Daoy (cell line): Measurements from ENCODE around the gene ZC3H12A. TPM values are rescaled to one million over a fixed set of nuclear protein-coding genes. Genes with fewer than 3 reads are reported as not detected.
A peak's percentile ranks its signal among the peaks of the same experiment; 100 is the strongest.
"Not testable (repeated sequence)": the region's sequence is repeated elsewhere in the genome, so short reads cannot be mapped to it uniquely, and the experiment has no call there.

Source experiments
- DNase-seq: peaks from one replicate; pipeline ENCODE4 v3.0.0-alpha.2; 2015; ENCODE audit warnings: low read depth
- total RNA-seq: library from RNA; depleted of rRNA; stranded (reverse); fragments of >200 nt; shearing (Covaris generic); gene quantifications from 2 replicates; pipeline ENCODE4 v1.2.3, GENCODE V29; 2014; rRNA removed

Gene ZC3H12A
- total RNA-seq, 1 experiment from 2014 or later: 18.1 TPM

DNA sequence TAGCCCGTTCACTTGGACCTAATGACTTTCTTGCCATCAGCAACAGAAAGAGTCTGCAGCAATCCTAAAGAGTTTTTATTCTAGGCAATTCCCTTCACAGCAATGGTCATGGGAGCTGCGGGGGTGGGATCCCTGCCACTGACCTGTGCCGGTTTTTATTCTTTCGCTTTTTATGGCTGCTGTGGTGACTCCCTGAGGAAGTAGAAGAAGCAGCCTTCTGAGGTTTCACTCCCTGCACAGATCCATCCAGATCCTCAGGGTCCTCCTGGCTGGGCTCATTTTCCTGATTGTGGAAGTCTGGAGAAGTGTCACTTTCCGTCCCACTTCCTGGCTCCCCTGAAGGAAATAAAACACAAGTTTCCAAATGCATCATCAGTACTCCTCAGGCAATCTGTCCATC lies 27.3 kb downstream of the ZC3H12A start:
- DNase-seq: no peak

GRCh38 chr1:37502104-37502503 lies 27.7 kb downstream of the ZC3H12A start:
- DNase-seq: no peak

DNA sequence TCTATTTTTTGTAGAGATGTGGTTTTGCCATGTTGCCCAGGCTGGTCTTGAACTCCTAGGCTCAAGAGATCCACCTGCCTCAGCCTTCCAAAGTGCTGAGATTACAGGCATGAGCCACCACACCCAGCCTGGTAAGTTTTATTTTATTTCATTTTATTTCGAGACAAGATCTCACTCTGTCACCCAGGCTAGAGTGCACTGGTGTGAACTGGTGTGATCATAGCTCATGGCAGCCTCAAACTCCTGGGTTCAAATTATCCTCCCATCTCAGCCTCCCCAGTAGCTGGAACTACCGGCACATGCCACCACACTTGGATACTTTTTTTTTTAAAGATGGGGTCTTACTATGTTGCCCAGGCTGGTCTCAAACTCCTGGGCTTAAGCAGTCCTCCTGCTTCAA lies 28.4 kb downstream of the ZC3H12A start:
- not testable (repeated sequence) for DNase-seq

- no peak for DNase-seq
Observed at GRCh38 chr1:37506740-37507139, 32.4 kb downstream of the ZC3H12A start.

DNA sequence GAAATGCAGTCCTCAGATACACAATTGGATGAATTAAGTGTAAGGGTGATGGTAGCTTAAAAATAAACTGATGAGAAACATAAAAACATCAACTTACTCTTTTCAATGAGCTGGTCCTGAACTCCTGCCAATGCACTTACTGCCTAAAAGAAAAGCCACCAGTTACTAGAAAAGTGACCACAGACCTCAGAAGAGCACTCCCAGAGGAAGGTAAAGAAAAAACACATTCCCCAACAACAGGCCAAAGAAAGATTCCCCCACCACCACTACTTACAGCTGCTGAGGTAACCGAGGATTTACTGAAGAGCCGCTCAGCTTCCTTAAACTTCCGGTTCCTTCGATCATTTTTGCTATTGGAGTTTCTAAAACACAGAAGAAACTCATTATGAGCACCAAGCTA lies 34.8 kb downstream of the ZC3H12A start:
- no peak for DNase-seq

GRCh38 chr1:37513795-37514349 lies 39.5 kb downstream of the ZC3H12A start:
- DNase-seq: peak; percentile 32

DNA sequence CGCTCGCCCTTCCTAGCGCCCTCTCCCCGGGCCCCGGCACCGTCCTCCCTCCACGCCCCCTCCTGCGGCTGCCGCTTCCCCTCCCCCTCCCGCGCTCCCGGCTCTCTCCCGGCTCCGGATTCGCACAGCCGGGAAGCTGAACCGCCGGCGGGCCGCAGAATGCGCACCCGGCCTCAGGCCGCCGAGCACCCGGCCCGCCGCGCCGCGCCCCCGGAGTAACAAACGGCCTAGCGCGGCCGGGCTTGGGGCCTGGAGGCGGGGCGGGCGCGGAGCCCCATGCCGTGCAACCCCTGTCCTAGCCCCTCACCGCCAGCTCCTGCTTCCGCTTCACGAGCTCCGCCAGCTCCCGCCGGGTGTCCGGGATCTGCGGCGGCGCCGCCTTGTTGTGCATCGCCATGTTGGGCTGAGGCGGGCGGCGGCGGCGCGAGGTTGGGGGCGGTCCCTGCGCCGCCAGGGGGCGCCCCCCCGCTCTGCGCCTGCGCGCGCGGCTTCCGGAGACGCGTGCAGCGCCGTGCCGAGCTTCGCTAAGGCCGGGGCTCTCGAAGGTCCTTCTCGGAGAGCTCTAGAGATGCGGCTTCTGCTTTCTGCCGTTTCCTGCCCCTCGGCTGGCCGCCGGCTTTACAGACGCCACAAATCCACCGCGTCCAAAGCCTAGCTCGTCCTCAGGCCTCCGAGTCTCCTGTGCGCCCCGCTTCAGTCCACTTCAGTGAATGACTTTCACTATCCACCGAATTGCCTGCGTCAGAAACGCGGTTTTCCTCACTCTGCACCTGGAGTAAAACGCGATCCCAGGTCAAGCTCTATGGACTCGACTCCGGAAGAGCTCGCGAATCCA lies 40.2 kb downstream of the ZC3H12A start, which contains the start of gene MEAF6:
Gene MEAF6 (minus strand): TSS at position 417 of the 835 bp plus-strand sequence. CDS start 20 bp downstream, at position 397.
- DNase-seq: peak; percentile 91

DNA sequence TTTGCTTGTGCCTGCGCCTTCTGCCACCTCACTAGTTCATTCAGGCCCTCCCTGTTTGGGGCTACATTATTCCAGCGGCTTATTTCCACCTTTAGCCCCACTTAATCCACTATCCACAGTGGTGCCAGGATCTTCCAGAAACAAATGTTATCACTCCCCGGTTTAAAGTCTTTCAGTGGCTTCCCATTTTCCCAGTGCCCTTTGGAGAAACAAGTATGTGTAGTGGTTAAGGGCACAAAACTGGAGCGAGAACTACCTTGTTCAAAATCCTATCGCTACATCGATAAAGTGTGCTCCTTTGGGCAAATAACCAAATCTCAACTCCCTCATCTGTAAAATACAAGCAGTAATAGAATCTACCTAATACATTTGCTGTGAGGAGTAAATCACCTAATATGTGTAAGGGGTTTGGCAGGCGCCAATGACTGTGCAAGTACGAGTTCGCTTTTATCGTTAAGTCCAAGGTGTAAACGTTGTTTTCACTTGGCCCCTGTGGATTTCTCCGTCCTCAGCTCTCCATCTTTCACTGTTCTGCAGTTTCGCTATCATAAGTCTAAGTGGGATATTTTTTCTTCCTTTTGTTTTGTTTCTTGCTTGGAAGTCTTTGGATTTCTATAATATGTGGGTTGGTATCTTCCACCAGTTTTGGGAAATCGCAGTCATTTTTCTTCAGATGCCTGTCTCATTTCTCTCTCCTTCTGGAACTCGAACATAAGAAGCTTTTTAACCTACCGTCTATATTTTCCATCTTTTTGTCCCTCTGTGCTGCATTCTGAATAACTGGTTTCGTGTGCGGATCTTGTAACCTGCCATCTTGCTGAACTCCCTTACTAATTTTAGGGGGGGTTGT lies 41.0 kb downstream of the ZC3H12A start:
- DNase-seq: no peak

GRCh38 chr1:37517569-37517968 lies 43.2 kb downstream of the ZC3H12A start:
- no peak for DNase-seq

DNA sequence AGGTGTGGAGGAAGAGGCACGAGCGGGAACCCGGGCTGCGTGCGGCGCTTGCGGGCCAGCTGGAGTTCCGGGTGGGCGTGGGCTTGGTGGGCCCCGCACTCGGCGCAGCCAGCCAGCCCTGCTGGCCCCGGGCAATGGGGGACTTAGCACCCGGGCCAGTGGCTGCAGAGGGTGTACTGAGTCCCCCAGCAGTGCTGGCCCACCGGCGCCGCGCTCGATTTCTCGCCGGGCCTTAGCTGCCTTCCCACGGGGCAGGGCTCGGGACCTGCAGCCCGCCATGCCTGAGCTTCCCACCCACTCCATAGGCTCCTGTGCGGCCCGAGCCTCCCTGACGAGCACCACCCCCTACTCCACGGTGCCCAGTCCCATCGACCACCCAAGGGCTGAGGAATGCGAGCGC lies 43.9 kb downstream of the ZC3H12A start:
- not testable (repeated sequence) for DNase-seq

DNA sequence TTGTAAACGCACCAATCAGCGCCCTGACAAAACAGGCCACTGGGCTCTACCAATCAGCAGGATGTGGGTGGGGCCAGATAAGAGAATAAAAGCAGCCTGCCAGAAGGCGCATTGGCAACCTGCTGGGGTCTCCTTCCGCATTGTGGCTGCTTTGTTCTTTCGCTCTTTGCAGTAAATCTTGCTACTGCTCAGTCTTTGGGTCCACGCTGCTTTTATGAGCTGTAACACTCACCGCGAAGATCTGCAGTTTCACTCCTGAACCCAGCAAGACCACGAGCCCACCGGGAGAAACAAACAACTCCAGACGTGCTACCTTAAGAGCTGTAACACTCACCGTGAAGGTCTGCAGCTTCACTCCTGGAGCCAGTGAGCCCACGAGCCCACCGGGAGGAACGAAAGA lies 44.5 kb downstream of the ZC3H12A start:
- not testable (repeated sequence) for DNase-seq

DNA sequence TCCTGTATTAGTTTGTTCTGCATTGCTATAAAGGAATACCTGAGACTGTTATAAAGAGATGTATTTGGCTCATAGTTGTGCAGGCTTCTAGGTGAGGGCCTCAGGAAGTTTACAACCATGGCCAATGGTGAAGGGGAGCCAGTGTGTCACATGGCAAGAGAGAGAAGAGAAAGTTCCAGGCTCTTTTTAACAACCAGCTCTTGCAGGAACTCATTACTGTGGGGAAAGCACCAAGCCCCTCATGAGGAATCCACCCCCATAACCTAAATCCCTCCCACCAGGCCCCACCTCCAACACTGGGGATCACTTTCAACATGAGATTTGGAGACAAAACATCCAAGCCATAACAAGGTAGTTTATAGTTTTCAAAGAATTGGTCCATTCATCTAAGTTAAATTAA lies 45.2 kb downstream of the ZC3H12A start:
- no peak for DNase-seq

DNA sequence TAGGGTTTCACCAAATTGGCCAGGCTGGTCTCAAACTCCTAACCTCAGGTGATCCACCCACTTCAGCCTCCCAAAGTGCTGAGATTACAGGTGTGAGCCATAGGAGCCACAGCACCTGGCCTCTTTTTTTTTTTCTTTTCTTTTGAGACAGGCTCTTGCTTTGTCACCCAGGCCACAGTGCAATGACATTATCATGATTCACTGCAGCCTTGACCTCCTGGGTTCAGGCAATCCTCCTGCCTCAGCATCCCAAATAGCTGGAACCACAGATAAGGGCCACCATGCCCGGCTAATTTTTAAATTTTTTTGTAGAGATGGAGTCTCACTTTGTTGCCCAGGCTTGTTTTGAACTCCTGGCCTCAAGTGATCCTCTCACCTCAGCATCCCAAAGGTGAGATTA lies 55.5 kb downstream of the ZC3H12A start:
- DNase-seq: not testable (repeated sequence)

- DNase-seq: not testable (repeated sequence)
Observed at GRCh38 chr1:37532418-37533156, 58.2 kb downstream of the ZC3H12A start.

DNA sequence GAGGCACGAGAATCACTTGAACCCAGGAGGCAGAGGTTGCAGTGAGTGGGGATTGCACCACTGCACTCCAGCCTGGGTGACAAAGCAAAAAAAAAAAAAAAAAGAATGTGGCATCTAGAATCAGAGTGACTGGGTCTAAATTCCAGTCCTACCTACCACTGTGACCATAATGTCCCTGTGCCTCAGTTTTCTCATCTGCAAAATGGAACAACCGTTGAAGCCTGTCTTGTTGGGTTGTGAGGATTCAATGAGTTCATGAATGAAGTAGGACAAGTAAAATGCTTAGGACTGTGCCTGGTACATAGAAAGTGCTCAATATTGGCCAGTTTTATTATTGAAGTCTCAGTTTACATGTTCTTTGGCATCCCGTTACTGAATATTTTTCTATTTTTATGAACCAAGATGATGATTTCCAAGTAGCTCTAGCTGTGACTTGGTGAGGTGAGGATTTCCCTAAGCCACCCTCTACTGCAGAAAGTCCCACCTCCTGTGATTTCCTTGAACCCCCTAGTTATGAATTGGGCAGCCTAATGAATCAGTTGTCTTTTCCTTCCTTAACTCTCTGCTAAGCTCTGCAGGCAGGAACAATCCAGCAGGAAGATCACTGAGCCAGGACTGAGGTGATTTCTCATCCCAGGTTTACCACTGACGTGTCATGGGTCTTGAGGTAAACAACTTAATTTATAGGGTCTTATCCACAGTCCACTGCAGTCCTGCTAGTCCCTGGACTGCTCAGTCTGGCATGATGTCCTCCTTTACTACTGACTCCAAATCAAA lies 59.1 kb downstream of the ZC3H12A start:
- DNase-seq: no peak

Other genes starting within 250 kb of the ZC3H12A start
- 83.8 and 98.8 TPM in 2 replicates for gene MEAF6, start 40.2 kb downstream of the ZC3H12A start, total RNA-seq
- 24.2 and 28.2 TPM in 2 replicates for gene SNIP1, start 79.7 kb downstream of the ZC3H12A start, total RNA-seq
- 3.8 and 9.3 TPM in 2 replicates for gene DNALI1, start 82.4 kb downstream of the ZC3H12A start, total RNA-seq
- 140 and 144 TPM in 2 replicates for gene GNL2, start 121.4 kb downstream of the ZC3H12A start, total RNA-seq
- gene RSPO1, start 160.3 kb downstream of the ZC3H12A start, total RNA-seq: not detected in 2 replicates
- 33.6 and 44.3 TPM in 2 replicates for gene CDCA8, start 217.9 kb downstream of the ZC3H12A start, total RNA-seq